DMS53 (cell line): ENCODE measurements around the gene POLE3.
"Not testable (repeated sequence)": the region's sequence is repeated elsewhere in the genome, so short reads cannot be mapped to it uniquely, and the experiment has no call there.

Experiments used
- DNase-seq: peaks from one replicate; lab custom pipeline; 2025; lab: John Stamatoyannopoulos, UW

Gene POLE3, protein sequence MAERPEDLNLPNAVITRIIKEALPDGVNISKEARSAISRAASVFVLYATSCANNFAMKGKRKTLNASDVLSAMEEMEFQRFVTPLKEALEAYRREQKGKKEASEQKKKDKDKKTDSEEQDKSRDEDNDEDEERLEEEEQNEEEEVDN

DNA sequence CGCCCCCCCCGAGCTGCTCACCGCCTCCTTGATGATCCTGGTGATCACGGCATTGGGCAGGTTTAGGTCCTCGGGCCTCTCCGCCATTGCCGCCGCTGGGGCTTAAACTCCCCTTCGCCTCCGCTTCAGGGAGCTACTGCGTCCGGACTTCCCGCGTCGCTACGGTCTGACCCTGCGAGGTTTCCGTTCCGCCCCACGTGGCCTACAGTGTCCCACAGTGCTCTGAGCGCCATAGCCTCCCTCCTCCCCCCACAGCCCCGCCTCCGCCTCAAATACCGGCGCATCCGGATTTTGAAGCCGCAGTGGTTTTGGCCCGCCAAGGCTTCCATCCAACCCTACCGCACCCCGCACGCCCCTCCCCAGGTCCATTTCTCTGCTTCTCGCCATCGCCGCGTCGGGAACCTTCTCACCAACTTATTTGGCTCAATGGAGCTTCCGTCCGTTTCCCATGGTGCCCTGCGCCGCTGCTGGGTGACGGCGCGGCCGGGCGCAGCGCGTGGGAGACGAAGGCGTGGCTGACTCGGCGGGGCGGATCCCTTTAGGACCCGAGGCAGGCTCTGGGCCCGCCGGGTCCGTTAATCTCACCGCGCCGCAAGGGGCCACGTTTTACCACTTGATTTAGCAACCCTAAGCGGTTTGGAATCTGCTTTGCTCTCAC is at the start of gene POLE3, which contains the start of gene C9orf43:
TSS of gene POLE3 (minus strand) at position 469 of the 658 bp plus-strand sequence. CDS start at position 87, 382 bp downstream.
TSS of gene C9orf43 (plus strand) at position 541 of the 658 bp plus-strand sequence. CDS start 2,747 bp downstream, outside the sequence.
- peak; percentile 96 for DNase-seq

DNA sequence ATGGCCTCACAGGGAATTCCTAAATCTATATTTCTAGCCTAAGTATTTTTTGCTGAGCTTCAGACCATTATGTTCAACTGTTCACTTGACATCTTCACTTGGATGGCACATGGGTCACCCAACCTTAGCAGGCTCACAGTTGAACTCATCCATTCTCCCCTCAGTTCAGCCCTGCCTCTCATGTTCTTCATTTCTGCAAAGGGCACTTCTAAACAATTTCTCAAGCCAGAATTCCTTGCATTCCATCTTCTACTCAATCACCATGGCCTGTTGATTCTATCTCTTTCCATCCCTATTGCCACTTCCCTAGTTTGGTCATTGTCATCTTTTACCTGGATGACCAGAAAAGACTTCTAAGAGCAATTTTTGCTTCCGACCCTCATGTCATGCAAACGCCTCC is 45.8 kb upstream of the POLE3 start:
- no peak for DNase-seq

DNA sequence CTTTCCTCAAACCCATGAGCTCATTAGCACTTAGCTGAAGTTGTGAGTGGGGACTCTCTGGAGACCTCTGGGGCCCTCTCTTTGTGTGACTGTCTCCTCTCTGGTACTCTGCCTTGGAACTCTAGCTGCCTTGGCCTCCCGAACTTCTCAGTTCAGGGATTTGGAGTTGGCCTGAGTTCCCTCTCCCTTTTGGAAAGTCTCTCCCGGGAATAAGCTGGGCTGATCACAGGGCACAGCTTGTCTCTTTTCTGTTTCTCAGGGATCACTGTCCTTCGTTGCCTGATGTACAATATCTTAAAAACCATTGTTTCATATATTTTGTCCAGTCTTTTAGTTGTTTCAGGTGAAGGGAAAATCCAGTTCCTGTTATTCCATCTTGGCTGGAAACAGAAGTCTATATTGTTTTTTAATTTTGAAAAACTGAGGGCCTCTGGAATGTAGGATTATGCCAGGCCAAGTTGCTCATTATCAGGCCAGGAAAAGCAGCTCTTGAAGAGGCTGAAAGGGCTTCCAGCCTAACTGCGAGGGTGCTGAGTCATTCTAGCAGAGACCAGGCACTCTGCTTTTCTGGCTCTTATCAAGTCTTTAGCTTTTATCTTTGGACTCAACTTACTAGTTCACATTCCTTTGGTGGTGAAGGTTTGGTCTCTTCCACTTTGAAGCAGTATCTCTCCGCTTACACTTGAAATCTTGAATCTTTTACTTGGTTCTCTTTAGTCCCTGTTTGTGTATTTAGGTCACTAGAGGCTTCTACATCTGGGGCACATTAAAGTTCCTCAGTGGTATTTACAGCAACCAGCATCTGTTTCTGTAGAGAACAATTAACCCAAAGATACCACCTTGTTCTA is 44.7 kb upstream of the POLE3 start:
- peak; percentile 76 for DNase-seq

DNA sequence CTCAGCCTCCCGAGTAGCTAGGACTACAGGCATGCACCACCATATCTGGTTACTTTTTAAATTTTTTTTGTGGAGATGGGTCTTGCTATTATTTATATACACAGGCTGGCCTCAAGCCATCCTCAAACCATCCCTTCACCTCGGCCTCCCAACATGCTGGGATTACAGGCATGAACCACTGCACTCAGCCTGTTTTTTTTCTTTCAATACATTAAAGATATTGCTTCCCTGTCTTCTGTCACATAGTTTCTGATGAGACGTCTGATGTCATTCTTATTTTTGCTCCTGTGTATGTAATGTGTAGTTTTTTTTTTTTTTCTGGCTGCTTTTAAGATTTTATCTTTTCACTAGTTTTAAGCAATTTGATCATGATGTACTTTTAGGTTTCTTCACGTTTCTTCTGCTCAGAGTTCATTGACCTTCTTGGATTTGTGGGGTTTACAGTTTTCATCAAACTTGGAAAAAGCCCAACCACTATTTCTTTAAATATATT is 41.7 kb upstream of the POLE3 start:
- no peak for DNase-seq

DNA sequence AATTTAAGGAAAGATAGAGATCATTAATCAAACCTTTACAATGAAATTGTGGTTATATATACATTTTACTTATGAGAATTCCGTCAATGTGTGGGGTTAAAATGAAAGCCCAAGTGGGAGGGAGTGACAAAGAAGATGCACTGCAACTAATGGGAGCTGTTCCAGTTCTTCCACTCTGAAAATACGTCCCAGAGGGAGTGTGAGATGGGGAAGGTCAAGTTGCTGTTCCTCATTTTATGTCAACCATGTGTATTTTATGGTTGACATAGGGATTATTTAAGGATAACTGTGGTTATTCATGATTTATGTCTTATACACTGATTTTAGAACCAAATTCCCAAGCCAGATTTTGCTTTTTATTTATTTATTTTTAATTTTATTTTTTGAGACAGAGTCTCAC is 38.9 kb upstream of the POLE3 start:
- DNase-seq: no peak

DNA sequence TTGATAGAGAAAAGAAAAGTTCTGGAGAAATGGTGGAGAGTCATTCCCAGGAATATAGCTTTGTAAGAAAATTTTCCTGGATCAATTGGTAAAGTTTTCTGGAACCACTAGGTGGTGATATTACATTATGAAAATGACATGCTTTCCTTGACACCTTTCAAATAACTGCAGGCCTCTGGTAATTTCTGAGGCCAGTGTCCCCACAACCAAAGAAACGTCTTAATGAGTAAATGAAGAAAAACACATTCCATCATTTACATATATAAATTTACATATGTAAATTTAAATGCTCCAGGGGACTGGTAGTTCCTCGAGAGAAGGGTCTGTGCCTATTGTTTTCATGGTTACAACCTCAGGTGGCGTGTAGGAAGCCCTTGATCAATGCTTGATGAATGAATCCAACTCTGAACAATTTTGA is 35.9 kb upstream of the POLE3 start:
- DNase-seq: peak; percentile 68

DNA sequence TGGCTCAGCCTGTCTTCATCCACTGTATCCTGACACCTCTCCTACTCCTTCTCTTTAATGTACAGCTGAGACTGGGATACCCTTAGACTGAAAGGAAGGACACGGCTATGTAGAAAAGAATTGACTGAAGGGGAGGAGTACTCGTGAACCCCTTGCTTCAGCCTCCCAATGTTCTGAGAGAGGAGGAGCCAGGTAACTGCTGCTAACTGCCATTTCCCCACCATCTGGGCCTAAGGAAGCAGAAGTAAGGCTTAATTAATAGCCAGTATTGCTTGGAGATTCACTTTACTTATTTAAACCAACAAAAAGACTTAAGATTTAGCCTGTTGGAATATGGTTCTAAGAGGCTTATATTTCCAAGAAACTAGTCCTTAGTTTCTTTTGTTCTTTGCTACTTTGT is 34.3 kb upstream of the POLE3 start:
- DNase-seq: no peak

DNA sequence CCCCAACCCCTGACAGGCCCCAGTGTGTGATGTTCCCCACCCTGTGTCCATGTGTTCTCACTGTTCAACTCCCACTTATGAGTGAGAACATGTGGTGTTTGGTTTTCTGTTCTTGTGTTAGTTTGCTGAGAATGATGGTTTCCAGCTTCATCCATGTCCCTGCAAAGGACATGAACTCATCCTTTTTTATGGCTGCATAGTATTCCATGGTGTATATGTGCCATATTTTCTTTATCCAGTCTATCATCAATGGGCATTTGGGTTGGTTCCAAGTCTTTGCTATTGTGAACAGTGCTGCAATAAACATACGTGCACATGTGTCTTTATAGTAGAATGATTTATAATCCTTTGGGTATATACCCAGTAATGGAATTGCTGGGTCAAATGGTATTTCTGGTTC is 27.2 kb upstream of the POLE3 start:
- DNase-seq: not testable (repeated sequence)

DNA sequence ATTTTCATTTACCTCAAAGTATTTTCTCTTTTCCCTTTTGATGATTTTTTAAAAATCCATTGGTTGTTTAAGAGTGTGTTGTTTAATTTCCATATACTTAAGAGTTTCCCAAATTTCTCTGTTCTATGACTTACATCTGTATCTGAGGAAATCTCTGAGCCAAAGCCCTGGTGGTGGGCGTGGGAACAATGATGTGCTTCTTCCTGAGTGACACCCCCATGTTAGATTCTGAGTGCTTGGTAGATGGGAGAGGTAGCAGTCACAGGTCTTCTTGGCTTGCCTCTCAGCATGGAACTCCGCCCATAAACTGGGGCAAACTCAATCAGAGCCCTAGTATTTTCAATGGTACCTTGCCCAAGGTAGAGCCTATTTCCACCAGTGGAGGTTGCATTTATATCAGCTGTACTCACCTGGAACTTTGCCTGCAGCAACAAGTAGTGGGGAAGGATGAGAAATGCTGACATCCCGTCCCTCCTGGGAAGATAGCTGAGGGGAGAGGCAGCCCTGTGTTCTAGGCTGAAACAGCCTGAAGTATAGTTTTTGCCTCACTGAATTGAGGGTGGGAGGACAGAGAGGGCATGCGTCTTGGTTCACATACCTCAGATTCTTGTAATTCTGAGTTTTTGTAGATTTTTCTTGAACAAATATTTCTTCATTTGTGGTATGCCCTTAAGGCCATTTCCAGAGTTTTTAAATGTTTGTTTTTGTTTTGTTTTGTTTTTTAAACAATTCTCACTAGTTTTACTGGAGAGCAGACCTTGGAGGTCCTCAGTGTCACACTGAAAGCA is 26.4 kb upstream of the POLE3 start:
- no peak for DNase-seq

DNA sequence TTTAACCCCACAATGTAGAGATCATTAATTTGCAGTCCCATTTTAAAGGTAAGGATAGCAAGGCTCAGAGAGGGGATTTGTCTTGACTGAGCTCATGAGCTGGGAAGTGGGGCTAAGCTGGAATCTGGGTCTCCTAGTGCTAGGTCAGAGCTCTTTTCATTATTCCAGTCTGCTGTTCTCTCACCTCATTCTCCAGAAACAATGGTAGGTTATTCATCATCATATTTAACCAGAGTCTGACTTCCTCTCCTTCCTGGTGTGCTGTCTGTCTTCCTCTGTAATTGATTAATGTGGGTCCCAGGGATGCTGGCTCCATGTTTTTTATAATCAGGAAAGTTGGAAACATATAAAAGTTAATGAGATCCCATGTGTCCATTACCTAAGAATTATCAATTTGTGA is 20.7 kb upstream of the POLE3 start:
- no peak for DNase-seq

DNA sequence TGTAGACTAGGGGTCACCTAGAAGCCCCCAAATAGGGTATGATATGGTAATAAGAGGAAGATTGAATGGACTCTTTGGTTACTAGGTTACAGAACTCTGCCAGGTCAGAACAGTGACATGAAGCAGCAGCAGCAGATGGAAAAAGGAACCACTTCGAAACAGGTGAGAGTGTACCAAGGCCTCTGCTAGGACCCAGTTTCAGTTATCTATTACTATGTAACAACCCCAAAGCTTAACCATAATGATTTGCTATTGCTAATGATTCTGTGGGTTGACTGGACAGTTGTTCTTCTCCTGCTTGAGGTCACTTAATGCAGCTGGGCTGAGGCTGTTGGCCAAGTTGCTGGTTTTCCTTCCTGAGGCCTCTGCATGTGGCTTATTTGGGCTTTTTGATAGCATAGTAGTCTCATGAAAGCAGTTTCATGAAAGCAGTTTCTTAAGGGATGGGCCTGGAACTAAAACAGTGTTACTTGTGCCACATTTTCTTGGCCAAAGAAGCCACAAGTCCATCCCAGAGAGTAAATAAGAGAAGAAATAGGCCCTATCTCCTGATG is 17.7 kb upstream of the POLE3 start:
- no peak for DNase-seq

DNA sequence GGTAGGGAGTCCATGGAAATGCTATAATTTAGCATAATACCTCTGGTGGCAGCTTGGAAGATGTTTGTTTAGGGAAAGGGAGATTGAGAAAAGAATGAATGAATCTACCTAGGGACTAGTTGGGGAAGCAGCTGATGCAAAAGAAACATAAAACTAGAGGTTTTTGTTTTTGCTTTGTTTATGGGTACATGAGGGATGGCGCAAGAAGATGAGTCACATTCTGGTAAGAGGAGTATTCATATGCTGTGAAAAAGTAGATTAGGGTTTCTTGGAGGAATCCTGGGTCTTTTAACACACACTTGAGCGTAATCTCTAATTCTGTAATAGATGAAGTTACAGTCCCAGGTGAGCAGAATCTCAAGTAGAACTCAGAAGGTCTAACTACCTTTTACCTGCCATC is 17.2 kb upstream of the POLE3 start:
- DNase-seq: no peak

DNA sequence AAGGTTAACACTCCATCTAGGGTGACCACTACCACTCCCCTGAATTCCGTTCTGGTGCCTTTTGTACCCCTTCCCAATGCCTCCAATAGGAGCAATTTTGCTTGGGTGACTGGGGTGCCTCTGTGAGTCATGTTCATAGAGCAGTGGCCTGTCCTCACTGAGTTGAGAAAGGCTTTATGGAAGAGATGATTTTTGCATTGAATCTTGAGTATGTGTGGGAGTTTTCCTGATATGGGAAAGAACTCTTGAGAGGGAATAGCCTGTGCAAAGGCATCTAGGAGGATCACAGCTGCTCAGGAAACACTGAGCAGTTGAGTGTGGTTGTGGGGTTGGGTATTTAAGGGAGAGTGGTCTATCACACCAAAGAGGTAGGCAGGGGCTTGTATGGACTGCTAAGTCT is 16.2 kb upstream of the POLE3 start:
- no peak for DNase-seq

DNA sequence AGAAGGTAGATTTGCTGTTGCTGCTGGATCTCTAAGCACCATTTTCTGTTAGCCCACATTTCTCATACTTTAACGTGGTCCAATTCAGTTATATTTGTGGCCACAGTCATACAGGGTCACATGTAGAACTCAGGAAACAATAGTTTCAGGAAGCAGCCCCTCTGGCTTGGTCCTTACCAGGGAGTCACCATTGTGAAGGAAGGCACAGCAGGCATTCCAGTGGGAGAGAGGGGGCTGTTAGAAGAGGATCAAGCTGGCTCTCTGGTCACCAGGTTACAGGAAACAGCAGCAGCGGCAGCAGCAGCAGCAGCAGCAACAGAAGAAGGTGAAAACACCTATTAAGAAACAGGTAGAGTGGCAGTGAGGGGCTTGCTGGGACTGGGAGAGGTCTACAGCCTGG is 14.6 kb upstream of the POLE3 start:
- no peak for DNase-seq

DNA sequence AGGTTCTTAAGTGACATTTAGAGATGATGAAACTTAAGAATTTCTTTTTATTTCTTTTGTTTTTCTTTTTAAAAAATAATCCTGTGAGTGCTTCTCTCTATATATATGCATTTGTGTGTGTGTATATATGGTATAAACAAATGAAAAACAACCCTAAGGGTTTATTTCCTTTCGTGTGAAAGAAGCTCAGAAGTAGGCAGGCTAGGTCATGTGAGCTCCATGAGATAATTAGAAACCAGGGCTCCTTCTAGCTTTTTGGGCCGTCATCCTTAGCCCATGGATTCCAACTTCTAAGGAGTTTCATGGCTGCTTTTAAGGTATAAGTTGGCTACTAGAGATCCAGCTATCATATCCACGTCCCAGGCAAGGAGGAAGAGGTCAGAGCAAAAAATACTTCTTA is 11.3 kb upstream of the POLE3 start:
- no peak for DNase-seq

DNA sequence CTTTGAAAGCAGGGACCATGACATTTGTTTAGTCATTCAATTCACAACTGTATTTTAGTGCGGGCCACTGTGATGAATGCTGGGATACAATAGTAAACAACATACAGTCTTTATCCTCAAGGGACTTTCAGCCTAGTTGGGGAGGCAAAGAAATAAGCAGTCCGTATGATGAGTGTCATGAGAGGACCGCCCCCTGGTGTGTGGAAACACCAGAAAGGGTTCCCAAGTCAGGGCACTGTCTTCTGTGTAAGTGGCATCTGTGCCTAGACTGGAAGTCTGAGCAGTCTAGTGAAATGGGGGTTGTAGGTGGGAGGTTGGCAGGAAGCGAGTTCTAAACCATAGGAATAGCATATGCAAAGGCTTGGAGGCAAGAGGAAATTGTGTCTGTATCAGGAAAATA is 6.9 kb upstream of the POLE3 start:
- DNase-seq: no peak

DNA sequence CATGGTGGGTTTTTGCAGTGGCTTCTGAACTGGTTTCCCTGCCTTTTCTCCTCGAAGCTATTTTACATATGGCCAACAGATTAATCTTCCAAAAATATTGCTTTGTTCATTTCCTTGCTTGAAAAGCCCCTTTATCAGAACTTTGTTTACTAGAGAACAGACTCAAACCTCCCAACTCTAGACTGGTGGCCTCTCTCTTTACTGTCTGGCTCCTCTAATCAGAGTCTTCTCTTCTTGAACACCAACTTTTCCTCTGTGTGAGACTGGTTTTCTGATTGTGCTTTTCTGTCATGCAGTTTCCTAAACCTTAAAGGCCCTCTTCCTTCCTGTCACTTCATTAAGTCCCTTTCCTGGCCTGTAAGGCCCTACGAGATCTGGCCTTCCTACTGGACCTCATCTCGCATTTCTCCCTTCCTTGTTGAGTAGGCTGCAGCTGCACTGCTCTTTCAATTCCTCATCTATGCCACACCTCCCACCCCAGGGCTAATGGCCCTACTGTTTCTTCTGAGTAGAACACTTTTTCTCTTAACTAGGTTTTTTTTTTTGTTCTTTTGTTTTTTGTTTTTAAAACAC is 5.8 kb upstream of the POLE3 start:
- no peak for DNase-seq

DNA sequence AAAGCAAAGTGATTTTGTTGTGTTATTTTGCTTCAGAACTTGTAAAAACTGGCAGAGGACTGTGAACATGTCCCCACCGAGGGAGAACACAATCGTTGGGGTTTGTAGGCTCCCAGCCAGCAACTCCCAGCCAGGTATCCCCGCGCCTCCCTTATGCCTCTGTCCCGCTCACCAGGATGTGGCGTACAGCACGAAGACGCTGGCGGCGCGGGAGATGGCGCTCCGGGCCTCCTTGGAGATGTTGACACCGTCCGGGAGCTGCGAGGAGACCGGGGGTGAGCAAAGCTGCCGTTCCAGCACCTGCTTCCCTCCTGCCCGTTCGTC is 630 bp downstream of the POLE3 start:
- no peak for DNase-seq

DNA sequence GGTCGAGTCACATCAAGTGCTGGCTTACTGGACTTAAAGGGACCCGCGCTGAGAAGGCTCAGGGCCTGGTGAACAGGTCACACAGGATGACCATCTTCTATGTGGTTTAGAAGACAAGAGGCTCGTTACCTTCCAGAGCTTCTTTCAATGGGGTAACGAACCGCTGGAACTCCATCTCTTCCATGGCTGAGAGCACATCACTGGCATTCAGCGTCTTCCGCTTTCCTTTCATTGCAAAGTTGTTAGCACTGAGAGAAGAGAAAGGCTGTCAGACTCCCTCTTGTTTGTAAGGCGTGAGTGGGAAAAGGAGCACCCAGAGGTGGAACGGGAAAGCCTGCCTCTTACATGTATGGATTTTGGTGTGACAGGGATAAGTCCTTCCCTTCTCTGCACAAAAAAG is 994 bp downstream of the POLE3 start:
- DNase-seq: peak; percentile 32

DNA sequence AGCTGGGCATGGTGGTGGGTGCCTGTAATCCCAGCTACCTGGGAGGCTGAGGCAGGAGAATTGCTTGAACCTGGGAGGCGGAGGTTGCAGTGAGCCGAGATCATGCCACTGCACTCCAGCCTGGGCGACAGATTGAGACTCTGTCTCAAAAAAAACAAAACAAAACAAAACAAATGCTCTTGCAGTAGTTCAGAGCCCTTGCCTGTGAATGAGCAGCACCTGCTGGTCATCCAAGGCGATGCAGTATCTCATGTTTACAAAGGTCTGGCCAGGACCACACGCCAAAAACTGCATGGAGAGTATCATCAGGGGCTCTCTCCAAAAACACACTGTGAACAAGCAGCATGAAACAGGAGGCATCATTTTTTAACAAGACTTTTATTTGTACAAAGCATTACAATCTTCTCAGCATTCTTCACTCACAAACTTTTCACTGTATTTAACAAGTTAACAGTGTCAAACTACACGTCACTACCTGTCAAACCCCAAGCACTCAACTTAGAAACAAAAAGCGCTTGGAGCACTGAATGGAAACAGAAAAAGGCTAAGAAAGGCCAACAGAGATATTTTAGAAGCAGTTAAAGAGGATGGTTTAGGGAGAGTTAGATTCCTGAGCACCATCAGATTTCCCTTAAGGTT is 3.5 kb downstream of the POLE3 start:
- peak; percentile 77 for DNase-seq

DNA sequence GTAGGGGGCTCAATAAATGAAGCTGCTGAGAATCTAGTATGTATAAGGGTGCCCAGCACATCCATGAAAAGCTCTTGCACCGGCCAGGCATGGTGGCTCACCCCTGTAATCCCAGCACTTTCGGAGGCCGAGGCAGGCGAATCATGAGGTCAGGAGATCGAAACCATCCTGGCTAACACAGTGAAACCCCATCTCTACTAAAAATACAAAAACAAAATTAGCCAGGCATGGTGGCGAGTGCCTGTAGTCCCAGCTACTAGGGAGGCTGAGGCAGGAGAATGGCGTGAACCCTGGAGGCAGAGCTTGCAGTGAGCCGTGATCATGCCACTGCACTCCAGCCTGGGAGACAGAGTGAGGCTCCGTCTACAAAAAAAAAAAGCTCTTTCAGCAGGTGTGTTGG is 4.1 kb downstream of the POLE3 start:
- not testable (repeated sequence) for DNase-seq
